IPS-18c (cell line): ENCODE results near the gene SEPTIN5.
"Not testable (repeated sequence)": the region's sequence is repeated elsewhere in the genome, so short reads cannot be mapped to it uniquely, and the experiment has no call there.

ENCODE experiments used
- H3K4me3 ChIP-seq: 2 replicates; pipeline ENCODE4 v1.7.0; 2013; ENCODE audit warnings: low read depth, mild to moderate bottlenecking, low read length, moderate library complexity; ENCODE audit not compliant: insufficient read depth
- H3K9me3 ChIP-seq: one replicate; pipeline ENCODE4 v1.6.1; 2013; ENCODE audit warnings: mild to moderate bottlenecking, low read length, moderate library complexity; ENCODE audit not compliant: control insufficient read depth, insufficient read depth

SEPTIN5 gene

GRCh38 chr22:19714312-19715187 lies at the start of gene SEPTIN5:
Gene SEPTIN5, plus strand, starts transcription at chr22:19714503. Its CDS starts 86 bp downstream, at chr22:19714589.
- peak within 1 kb of the TSS; percentile 50; the same call in 1 of the 2 replicates for H3K4me3 ChIP-seq
- H3K9me3 ChIP-seq, result no peaks in the 10 kb centered on the region

GRCh38 chr22:19664951-19665783 lies 49.1 kb upstream of the SEPTIN5 start:
- no peak overlapping the region for H3K4me3 ChIP-seq
- no peaks in the 10 kb centered on the region for H3K9me3 ChIP-seq

- no peak overlapping the region for H3K4me3 ChIP-seq
These were observed 48.3 kb upstream of the SEPTIN5 start for GRCh38 chr22:19665784-19666672.

DNA sequence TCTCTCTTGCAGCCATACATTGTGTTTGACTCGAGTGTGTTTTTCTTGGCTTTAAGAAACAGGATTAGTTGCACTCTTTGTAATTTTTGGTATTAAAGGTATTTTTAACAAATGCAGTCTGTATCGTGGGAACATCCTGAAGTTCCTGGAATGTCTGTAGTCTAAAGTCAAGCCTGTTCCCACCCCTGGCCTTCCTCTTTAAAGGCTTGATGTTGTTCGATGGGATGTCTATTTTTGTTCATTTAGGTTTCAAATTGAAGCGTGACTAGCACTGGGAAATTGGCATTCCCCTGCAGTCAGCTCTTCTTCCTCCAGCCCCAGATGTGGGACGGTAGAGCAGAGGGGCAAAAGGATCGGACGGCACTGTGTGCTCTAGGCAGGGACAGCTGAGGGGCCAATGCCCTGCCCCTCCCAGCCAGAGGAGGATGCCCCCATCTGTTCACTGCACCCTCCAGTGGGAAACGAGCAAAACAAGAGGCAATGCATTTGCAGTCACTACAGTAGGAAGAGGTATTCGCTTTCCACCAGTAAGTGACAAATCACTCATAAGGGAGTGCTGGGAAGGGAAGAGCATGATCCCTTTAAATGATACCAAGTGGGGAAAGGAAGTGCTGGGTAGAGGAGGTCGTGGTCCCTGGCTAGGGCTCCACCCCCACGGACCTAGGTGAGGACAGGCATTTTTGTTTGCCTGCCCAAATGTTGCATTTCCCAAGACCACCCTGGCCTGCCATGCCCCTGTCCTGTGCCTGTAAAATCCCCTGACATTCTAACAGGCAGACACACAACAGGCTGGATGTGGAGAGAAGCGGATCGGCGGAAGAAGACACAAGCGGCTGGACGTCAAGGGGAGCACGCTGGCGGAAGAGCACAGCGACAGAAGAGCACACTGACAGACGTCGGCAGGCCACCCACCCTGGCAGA lies 47.4 kb upstream of the SEPTIN5 start:
- no peak overlapping the region for H3K4me3 ChIP-seq
- no peaks in the 10 kb centered on the region for H3K9me3 ChIP-seq

More at GRCh38 chr22:19665784-19666672, 48.3 kb upstream of the SEPTIN5 start:
- H3K9me3 ChIP-seq, result no peaks in the 10 kb centered on the region

DNA sequence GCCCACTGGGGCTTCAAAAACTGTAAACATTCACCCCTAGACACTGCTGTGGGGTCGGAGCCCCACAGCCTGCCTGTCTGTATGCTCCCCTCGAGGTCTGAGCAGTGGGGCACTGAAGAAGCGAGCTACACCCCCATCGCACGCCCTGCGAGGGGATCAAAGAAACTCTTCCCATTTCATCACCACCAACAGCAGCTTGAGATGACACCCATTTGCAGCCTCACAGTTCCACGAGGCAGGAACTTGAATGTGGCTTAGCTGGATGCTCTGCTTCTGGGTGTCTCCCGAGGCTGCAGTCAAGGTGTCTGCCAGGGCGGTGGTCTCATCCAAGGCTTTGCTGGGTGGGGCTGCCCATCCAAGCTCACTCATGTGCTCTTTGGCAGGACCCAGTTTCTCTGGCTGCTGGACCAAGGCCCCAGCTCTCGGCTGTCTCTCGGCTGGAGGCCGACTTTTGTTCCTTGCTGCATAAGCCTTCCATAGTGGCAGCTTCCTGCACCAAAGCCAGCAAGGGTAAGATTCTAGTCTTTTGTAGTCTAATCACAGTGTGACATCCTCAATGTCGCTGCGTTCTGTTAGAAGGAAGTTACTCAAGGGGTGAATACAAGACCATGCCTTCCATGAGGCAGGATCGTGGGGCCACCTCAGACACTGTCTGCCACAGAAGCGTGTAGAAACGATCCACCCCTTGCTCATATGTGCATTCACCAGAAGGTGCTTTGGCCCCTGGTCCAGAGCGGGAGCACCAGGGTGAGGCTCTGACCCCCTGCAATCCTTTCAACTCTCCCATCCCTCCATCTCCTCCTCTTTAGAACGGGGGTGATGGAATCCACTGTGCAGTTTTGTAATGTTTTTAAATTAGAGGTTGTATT lies 46.2 kb upstream of the SEPTIN5 start:
- no peaks in the 10 kb centered on the region for H3K9me3 ChIP-seq
- H3K4me3 ChIP-seq, result no peak overlapping the region

DNA sequence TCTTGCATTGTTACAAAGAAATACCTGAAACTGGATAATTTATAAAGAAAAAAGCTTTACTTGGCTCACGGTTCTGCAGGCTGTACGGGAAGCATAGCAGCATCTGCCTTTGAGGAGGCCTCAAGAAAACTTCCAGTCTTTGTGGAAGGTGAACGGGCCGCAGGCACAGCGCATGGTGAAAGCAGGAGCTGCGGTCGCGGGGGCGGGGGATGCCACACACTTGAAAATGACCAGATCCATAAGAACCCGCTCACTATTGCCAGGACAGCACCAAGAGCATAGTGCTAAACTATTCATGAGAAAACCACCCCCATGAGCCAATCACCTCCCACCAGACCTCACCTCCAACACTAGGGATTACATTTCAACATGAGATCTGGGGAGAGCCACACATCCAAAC lies 45.6 kb upstream of the SEPTIN5 start:
- Histone ChIP-seq H3K4me3 (no peak overlapping the region), H3K9me3 (no peaks in the 10 kb centered on the region)

- Histone ChIP-seq H3K4me3 (no peak overlapping the region), H3K9me3 (no peaks in the 10 kb centered on the region)
These were observed 44.7 kb upstream of the SEPTIN5 start for GRCh38 chr22:19669570-19669969.

DNA sequence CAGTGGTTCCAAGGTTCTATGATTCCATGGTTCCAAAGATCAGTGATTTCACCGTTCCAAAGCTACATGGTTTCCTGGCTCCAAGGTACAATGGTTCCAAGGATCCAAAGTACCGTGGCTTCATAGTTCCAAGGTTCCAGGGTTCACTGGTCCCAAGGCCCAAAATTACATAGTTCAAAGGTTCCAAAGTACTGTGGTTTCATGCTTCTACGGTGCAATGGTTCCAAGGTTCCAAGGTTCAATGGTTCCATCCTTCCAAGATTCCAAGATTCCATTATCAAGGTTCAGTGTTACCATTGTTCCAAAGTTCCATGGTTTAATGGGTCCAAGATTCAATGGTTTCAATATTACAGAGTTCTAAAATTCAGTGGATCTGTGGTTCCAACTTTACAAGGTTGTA lies 43.0 kb upstream of the SEPTIN5 start:
- no peak overlapping the region for H3K4me3 ChIP-seq
- H3K9me3 ChIP-seq, result no peaks in the 10 kb centered on the region

DNA sequence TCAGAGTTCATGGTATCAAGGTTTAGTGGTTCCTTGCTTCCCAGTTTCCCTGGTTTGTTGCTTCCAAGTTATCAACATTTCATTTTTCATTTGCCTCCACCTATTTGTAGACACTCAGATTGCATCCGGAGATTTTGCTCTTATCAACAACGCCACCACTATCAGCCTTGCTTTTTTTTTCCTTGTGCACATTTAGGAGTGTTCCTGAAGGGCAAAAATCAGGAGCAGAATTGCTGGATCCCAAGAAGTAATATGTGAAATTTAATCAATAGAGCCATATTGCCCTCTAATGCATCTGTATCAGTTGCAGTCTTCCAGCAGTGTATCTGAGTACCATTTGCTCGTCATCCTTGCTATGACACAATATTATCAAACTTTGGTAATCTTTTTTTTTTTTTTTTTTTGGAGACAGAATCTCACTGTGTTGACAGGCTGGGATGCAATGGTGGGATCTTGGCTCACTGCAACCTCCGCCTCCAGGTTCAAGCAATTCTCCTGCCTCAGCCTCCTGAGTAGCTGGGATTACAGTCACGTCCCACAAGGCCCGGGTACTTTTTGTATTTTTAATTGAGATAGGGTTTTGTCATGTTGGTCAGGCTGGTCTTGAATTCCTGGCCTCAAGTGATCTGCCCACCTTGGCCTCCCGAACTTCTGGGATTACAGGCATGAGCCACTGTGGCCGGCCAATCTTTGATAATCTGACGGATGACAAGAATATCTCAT lies 42.1 kb upstream of the SEPTIN5 start:
- Histone ChIP-seq H3K4me3 (no peak overlapping the region), H3K9me3 (no peaks in the 10 kb centered on the region)

- Histone ChIP-seq H3K4me3 (no peak overlapping the region), H3K9me3 (no peaks in the 10 kb centered on the region)
These were observed 40.6 kb upstream of the SEPTIN5 start for GRCh38 chr22:19673660-19674059.

GRCh38 chr22:19674129-19674928 lies 40.0 kb upstream of the SEPTIN5 start:
- no peak overlapping the region for H3K4me3 ChIP-seq
- no peaks in the 10 kb centered on the region for H3K9me3 ChIP-seq

DNA sequence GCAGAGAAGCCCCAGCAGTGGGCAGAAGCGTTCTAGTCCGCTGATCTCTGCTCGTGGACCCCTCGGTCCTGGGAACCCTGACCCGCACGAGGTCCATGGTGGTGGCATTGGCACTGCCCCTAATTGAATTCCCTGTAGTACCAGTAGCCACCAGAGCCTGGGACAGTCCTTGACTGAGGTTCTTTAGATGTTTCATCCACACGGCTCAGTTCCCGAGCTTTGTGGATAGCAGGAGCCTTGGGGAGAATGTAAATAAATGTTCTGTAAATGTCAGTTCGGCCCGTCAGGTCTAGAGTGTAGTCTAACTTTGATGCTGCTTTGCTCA lies 39.4 kb upstream of the SEPTIN5 start:
- Histone ChIP-seq H3K9me3 (no peaks in the 10 kb centered on the region), H3K4me3 (no peak overlapping the region)

GRCh38 chr22:19675428-19675827 lies 38.9 kb upstream of the SEPTIN5 start:
- H3K9me3 ChIP-seq, result no peaks in the 10 kb centered on the region
- no peak overlapping the region for H3K4me3 ChIP-seq

GRCh38 chr22:19676437-19676836 lies 37.9 kb upstream of the SEPTIN5 start:
- H3K9me3 ChIP-seq, H3K4me3 ChIP-seq: not testable (repeated sequence)
